Bone marrow (tissue), 2 donors: ENCODE measurements around the gene MAP4K2.

Source experiments
- DNase-seq, 2 donors: peaks; one replicate each; lab custom pipeline; 2025; lab: John Stamatoyannopoulos, UW

MAP4K2 gene

DNA sequence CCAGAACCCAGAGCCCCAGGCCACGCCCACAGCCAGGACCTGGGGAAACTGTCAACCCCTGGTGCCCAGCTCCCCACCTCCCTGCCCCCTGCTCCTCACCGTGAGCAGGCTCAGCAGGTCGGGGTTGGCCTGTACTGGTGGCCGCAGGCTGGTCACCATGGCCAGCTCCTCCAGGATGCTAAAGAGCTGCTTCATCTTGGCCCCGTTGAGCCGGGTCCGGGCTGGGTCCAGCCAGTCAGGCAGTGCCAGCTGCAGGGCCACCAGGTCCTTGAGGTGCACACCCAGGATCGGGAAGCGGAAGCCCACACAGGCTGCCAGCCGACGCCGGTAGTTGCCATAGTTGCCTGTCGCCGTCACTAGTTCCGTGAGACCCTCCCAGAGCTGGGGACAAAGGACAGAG lies 66.4 kb downstream of the MAP4K2 start:
- DNase-seq = no peak

DNA sequence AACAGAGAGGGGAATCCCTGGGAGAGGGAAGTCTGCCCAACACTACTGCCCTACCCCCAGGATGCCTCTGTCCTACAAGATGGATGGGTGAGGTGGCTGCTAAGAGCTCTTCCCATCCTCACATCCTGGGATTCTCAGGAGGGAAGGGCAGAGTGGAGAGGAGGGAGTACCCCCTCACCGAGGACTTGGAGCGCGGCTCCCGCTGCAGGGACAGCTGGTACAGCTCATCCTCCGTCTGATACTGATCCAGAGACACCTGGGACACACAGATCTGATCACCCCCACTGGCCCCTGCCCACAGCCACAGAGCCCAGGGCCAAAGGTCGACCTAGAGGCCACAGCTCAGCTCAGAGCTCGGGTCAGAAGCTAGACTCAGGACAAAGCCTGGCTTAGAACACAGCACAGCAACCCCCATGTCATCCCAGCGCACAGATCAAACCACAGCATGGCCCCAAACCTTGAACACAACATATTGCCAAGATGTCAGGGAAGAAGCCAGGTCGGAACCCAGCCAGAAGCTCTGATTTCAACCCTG lies 67.2 kb downstream of the MAP4K2 start:
- DNase-seq = no peak
